Activated CD4-positive, alpha-beta T cell treated with anti-CD3 and anti-CD28 coated beads for 36 hours (primary cell): ENCODE data around the gene SPON2. TPM values are rescaled to one million over a fixed set of nuclear protein-coding genes. Genes with fewer than 3 reads are reported as not detected.
A peak's percentile ranks its signal among the peaks of the same experiment; 100 is the strongest.
"Not testable (repeated sequence)": the region's sequence is repeated elsewhere in the genome, so short reads cannot be mapped to it uniquely, and the experiment has no call there.

Source experiments
- ATAC-seq: fragments of 200-7000 bp; cut with Tn5 transposase; one replicate; pipeline ENCODE4 v1.10.0; 2021; ENCODE audit warnings: mild to moderate bottlenecking, moderate library complexity
- CTCF ChIA-PET: fragments of 350-600 bp; sonication (Branson Sonifier 250); formaldehyde crosslinking; loops from one replicate; lab custom pipeline; 2021; ENCODE audit warnings: antibody characterized with exemption; lab: Charles Lee
- POLR2A ChIA-PET: fragments of 350-600 bp; sonication (Branson Sonifier 250); formaldehyde crosslinking; loops from one replicate; lab custom pipeline; 2021; ENCODE audit warnings: antibody characterized with exemption, inconsistent platforms; lab: Charles Lee
- DNase-seq: peaks from one replicate; pipeline ENCODE4 v3.0.0-alpha.2; 2020
- H3K27ac Mint-ChIP-seq: one replicate; pipeline ENCODE4 v1.8.0; 2021; ENCODE audit warnings: mixed read lengths
- H3K27me3 Mint-ChIP-seq: one replicate; pipeline ENCODE4 v1.8.0; 2021; ENCODE audit warnings: mixed read lengths
- H3K36me3 Mint-ChIP-seq: one replicate; pipeline ENCODE4 v1.8.0; 2021; ENCODE audit warnings: low read depth, mixed read lengths
- H3K4me1 Mint-ChIP-seq: one replicate; pipeline ENCODE4 v1.8.0; 2021; ENCODE audit warnings: mixed read lengths
- H3K4me3 Mint-ChIP-seq: one replicate; pipeline ENCODE4 v1.8.0; 2021; ENCODE audit warnings: mild to moderate bottlenecking, moderate library complexity, mixed read lengths
- H3K9me3 Mint-ChIP-seq: one replicate; pipeline ENCODE4 v1.8.0; 2021; ENCODE audit warnings: low read depth, mixed read lengths
- intact Hi-C, 2 experiments: fragments of 100-400 bp; cut with DNase I in 1 of 2; cut with micrococcal nuclease in 1 of 2; formaldehyde crosslinking; loops; one replicate each; pipeline versions ENCODE4 v1.14.2 to v1.15.1; 2022 to 2024; cut with DNase I, micrococcal nuclease
- total RNA-seq, 2 experiments: library from RNA; stranded (reverse); gene quantifications; one replicate each; pipeline ENCODE4 v1.2.3, GENCODE V29; 2021

SPON2 gene
- total RNA-seq, 2 experiments from 2014 or later, result 7.5 to 8.5 TPM

GRCh38 chr4:1137063-1137776 lies 35.2 kb downstream of the SPON2 start:
- Mint-ChIP-seq H3K27ac (peak overlapping the region; percentile 58), H3K9me3 (no peaks in the 10 kb centered on the region), H3K4me3 (peak overlapping the region; percentile 62), H3K4me1 (peaks cover 18% of the 10 kb centered on the region), H3K36me3 (no peaks in the 10 kb centered on the region), H3K27me3 (peaks cover 2% of the 10 kb centered on the region)
- DNase-seq (no peak), ATAC-seq (peak; percentile 55)
- CTCF ChIA-PET, result interaction anchor here (0.7 to 2.0 kb wide), 11 partner anchors 8 to 219 kb away, joined by 3 to 7 read pairs (median 4); no protein-coding TSS in a partner anchor
- intact Hi-C loops, result no loop called here
- POLR2A ChIA-PET, result interaction anchor here (0.7 kb wide), 1 partner anchor 13 kb away, joined by 3 read pairs; no protein-coding TSS in a partner anchor

GRCh38 chr4:1136048-1136447 lies 36.3 kb downstream of the SPON2 start:
- no peaks in the 10 kb centered on the region for H3K9me3 Mint-ChIP-seq
- H3K27ac Mint-ChIP-seq, result peak overlapping the region; percentile 23
- no peak for DNase-seq
- H3K4me1 Mint-ChIP-seq, result peaks cover 18% of the 10 kb centered on the region
- no peaks in the 10 kb centered on the region for H3K36me3 Mint-ChIP-seq
- ChIA-PET POLR2A (no interaction called here), CTCF (interaction anchor here (0.6 to 2.0 kb wide), 8 partner anchors 15 to 219 kb away, joined by 3 to 7 read pairs (median 4); partner anchors contain the start of gene MAEA)
- ATAC-seq, result no peak
- intact Hi-C loops, result no loop called here
- H3K27me3 Mint-ChIP-seq, result no peaks in the 10 kb centered on the region
- H3K4me3 Mint-ChIP-seq, result no peak overlapping the region

DNA sequence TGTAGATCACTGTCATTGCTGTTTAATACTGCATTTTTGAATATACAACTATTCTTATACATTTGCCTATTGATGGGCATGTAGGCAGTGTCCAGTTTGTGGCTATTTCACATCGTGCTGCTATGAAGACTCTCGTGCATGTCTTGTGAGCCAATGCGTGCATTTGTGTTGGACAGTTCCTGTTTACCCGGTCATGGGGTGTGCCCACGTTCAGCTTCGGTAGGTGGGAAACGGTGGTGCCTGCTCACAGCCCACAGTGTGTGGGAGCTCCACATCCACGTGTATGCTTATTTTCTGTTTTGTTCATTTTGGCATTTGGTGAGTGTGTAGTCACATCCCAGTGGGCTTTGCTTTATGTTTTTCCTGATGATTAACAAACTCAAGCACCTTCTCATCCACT lies 39.4 kb downstream of the SPON2 start:
- Mint-ChIP-seq H3K9me3 (no peaks in the 10 kb centered on the region), H3K4me1 (peaks cover 18% of the 10 kb centered on the region), H3K4me3 (no peak overlapping the region), H3K27me3 (peaks cover 2% of the 10 kb centered on the region), H3K27ac (no peak overlapping the region), H3K36me3 (no peaks in the 10 kb centered on the region)
- ChIA-PET CTCF (interaction anchor here (1.1 kb wide), 1 partner anchor 17 kb away, joined by 3 read pairs; no protein-coding TSS in a partner anchor), POLR2A (no interaction called here)
- DNase-seq, result no peak
- intact Hi-C loops, result loop anchor here in 1 of 2 experiments (5.0 kb wide), 1 partner anchor 154 kb away; the partner anchor contains the start of gene MAEA
- no peak for ATAC-seq

DNA sequence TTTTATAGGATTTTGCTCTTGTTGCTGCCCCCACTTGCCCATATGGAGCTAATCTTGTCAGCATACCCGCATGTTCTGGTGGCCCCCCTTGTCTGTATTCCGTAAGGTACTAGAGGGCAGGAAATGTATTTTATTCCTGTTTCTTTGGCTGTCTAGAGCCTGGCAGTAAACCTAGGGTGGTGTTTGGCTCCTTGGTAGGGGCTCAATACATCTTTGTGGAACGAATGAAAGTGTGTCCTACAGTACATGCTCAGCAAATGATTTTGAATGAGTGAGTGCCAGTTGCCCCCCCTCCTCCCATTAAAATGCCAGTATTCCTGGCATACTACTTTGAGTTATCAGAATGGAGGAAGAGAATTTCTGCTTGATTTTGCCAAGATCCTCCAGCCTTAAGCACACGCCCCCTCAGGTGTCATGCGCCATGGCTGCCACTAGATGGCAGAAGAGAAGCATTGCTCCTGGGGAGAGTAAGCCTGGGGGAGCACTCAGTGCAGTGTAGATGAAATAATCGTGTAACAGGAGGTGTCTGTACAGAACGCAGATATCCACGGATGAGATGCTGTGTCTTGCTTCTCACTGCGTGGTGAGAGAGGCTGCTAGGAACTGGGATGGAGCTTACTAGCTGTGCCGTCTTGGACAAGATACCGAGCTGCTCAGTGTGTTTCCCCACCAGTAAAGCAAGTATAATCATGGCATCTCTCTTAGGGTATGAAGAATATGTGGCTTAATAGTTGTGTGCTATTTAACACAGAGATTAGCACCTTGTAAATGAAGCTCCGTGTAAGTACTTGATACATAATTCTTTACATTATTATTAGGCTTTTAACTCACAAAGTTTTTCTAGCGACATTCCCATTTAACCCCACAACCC lies 41.8 kb downstream of the SPON2 start:
- CTCF ChIA-PET, result interaction anchor here (0.6 to 2.4 kb wide), 36 partner anchors 7 to 629 kb away, joined by 3 to 9 read pairs (median 4); partner anchors contain the start of genes MAEA and UVSSA
- peak; percentile 99 for ATAC-seq
- POLR2A ChIA-PET, result no interaction called here
- H3K4me3 Mint-ChIP-seq, result no peak overlapping the region
- DNase-seq, result peak; percentile 83
- H3K4me1 Mint-ChIP-seq, result no peaks in the 10 kb centered on the region
- H3K36me3 Mint-ChIP-seq, result no peaks in the 10 kb centered on the region
- intact Hi-C loops, result loop anchor here (1.0 to 5.0 kb wide), 8 partner anchors 137 to 498 kb away; partner anchors contain the start of gene MAEA (in 1 of the 2)
- peaks cover 2% of the 10 kb centered on the region for H3K27me3 Mint-ChIP-seq
- no peak overlapping the region for H3K27ac Mint-ChIP-seq
- H3K9me3 Mint-ChIP-seq, result no peaks in the 10 kb centered on the region

DNA sequence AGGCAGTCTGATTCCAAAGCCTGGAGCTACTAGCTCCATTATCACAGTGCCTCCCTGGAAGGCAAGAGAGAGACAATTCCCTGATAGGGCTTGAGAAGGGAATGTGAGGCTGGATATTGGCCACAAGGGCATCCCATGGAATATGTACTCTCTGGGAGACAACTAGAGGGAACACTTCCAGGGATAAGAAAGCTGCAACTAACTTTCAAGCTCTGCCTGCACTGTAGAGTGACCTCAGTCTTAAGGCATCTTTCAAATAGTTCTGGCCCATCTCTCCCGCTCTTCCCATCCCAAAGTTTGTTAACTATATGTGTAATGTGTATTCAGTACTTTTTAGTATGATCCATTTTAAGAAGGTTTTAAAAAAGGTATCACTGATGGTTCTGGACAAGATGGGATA lies 45.9 kb downstream of the SPON2 start:
- H3K4me1 Mint-ChIP-seq, result no peaks in the 10 kb centered on the region
- intact Hi-C loops, result no loop called here
- ATAC-seq, result no peak
- no peak for DNase-seq
- H3K36me3 Mint-ChIP-seq, result no peaks in the 10 kb centered on the region
- H3K9me3 Mint-ChIP-seq, result no peaks in the 10 kb centered on the region
- no peak overlapping the region for H3K27ac Mint-ChIP-seq
- no peak overlapping the region for H3K4me3 Mint-ChIP-seq
- H3K27me3 Mint-ChIP-seq, result peaks cover 2% of the 10 kb centered on the region
- ChIA-PET CTCF (no interaction called here), POLR2A (interaction anchor here (0.6 kb wide), 1 partner anchor 28 kb away, joined by 6 read pairs; no protein-coding TSS in a partner anchor)

- CTCF ChIA-PET, H3K27ac Mint-ChIP-seq, H3K27me3 Mint-ChIP-seq, H3K4me3 Mint-ChIP-seq, DNase-seq, POLR2A ChIA-PET, H3K9me3 Mint-ChIP-seq, ATAC-seq, intact Hi-C loops, H3K36me3 Mint-ChIP-seq, H3K4me1 Mint-ChIP-seq: not testable (repeated sequence)
Observed at GRCh38 chr4:1125466-1125865, 46.9 kb downstream of the SPON2 start.

DNA sequence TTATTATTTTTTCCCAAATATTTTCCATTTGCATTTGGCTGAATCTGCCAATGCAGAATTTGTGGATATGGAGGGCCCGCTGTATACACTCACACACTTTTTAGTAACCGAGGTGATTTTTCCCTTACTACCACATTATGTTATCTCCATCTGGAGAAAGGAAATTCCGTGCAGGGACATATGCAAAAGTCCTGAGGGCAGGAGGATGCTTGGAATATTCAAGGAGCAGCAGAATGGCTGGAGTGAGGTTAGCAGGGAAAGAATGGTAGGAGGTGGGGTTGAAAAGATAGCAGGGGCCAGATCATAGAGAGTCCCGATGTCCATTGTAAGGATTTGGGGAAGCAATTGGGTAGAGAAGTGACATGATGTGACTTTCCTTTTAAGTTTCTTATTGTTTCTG lies 47.6 kb downstream of the SPON2 start:
- no peak for ATAC-seq
- Mint-ChIP-seq H3K27me3 (peaks cover 2% of the 10 kb centered on the region), H3K4me3 (no peak overlapping the region), H3K9me3 (no peaks in the 10 kb centered on the region), H3K4me1 (no peaks in the 10 kb centered on the region), H3K27ac (no peak overlapping the region), H3K36me3 (no peaks in the 10 kb centered on the region)
- intact Hi-C loops, result no loop called here
- ChIA-PET POLR2A (no interaction called here), CTCF (no interaction called here)
- no peak for DNase-seq

GRCh38 chr4:1122505-1122904 lies 49.9 kb downstream of the SPON2 start:
- ChIA-PET CTCF (interaction anchor here (0.7 kb wide), 1 partner anchor 1036 kb away, joined by 3 read pairs; no protein-coding TSS in a partner anchor), POLR2A (no interaction called here)
- Mint-ChIP-seq H3K27ac (no peak overlapping the region), H3K36me3 (no peaks in the 10 kb centered on the region), H3K4me1 (no peaks in the 10 kb centered on the region), H3K9me3 (no peaks in the 10 kb centered on the region), H3K4me3 (no peak overlapping the region), H3K27me3 (no peaks in the 10 kb centered on the region)
- no peak for ATAC-seq
- no peak for DNase-seq
- intact Hi-C loops, result no loop called here

Other genes with a start within 250 kb of the SPON2 start
- gene GAK, start 240.3 kb downstream of the SPON2 start, total RNA-seq, result 10 to 100 TPM; 82.9 to 88.0 TPM
- gene TMEM175, start 240.1 kb downstream of the SPON2 start, total RNA-seq, result 10 to 100 TPM; 15.2 to 17.3 TPM
- 10 to 100 TPM in 1 of 2 experiments, 1 to 10 TPM in 1; 9.3 to 11.3 TPM for gene DGKQ, start 199.0 kb downstream of the SPON2 start, total RNA-seq
- gene IDUA, start 185.5 kb downstream of the SPON2 start, total RNA-seq, result 1 to 10 TPM; 6.4 to 9.0 TPM
- under 1 TPM; 0.21 to 0.43 TPM for gene SLC26A1, start 179.2 kb downstream of the SPON2 start, total RNA-seq
- 10 to 100 TPM; 17.6 to 23.5 TPM for gene FGFRL1, start 161.0 kb downstream of the SPON2 start, total RNA-seq
- 1 to 10 TPM; 2.4 to 5.6 TPM for gene RNF212, start 59.0 kb downstream of the SPON2 start, total RNA-seq
- gene CTBP1, start 76.5 kb upstream of the SPON2 start, total RNA-seq, result 100 to 1,000 TPM; 152 to 177 TPM
- gene MAEA, start 117.3 kb upstream of the SPON2 start, total RNA-seq, result 10 to 100 TPM; 38.9 to 40.4 TPM
- 10 to 100 TPM; 14.8 to 18.1 TPM for gene UVSSA, start 174.6 kb upstream of the SPON2 start, total RNA-seq
- gene NKX1-1, start 233.9 kb upstream of the SPON2 start, total RNA-seq, result not detected